K562 (cell line): ENCODE data around the gene MYMK. TPM values are rescaled to one million over a fixed set of nuclear protein-coding genes. Genes with fewer than 3 reads are reported as not detected.

Experiments
- ATAC-seq: fragments of 200-7000 bp; cut with Tn5 transposase; 3 replicates; pipeline ENCODE4 v1.9.1; 2020; ENCODE audit warnings: moderate library complexity
- BruUV-seq: library from RNA; stranded (reverse); fragments of 400-500 nt; replicated peaks from 2 replicates; lab custom pipeline; 2021; lab: Mats Ljungman, UMichigan
- CTCF ChIA-PET: fragments of 300-600 bp; formaldehyde crosslinking; extraction: SDS; loops from one replicate; lab custom pipeline; 2021; ENCODE audit warnings: low intra/inter-chr PET ratio; lab: Yijun Ruan, JAX
- POLR2A ChIA-PET: fragments of 300-600, 350-650 bp; sonication (Branson Sonifier 250); formaldehyde crosslinking; extraction: SDS; loops from one replicate; lab custom pipeline; 2021; ENCODE audit warnings: antibody characterized with exemption, inconsistent platforms; lab: Yijun Ruan, JAX
- DNase-seq, 4 experiments: peaks; one replicate each; pipeline versions ENCODE4 v3.0.0 to v3.0.0-alpha.2; 2011 to 2018; ENCODE audit warnings: low spot score in 3 of 4, mixed read lengths in 3 of 4; ENCODE audit errors: extremely low read depth in 1 of 4
- FAIRE-seq: peaks from 2 replicates; lab custom pipeline; 2011; peaks lifted over from hg19 to GRCh38; lab: Jason Lieb, UNC
- H2AFZ ChIP-seq: 2 replicates; pipeline ENCODE4 v1.6.0; 2011; ENCODE audit warnings: low read depth, low read length, control low read depth, inconsistent platforms
- H3K27ac ChIP-seq: fragments of 200-600 bp; 3 replicates; pipeline ENCODE4 v1.8.0; 2011; ENCODE audit warnings: low read depth, mild to moderate bottlenecking, control low read depth, inconsistent platforms, low read length, moderate library complexity, mixed read lengths; ENCODE audit errors: extremely low read depth
- H3K27me3 ChIP-seq, 2 experiments: fragments of 300-600 bp in 1 of 2; 2 replicates in 1 of 2; 3 replicates in 1 of 2; pipeline versions ENCODE4 v1.6.0 to v1.8.0; 2011; ENCODE audit warnings: inconsistent platforms in 2 of 2, low read length in 2 of 2, mild to moderate bottlenecking in 1 of 2, mixed read lengths in 1 of 2, moderate library complexity in 1 of 2; ENCODE audit not compliant: control insufficient read depth in 2 of 2, insufficient read depth in 2 of 2
- H3K36me3 ChIP-seq: fragments of 300-600 bp; 3 replicates; pipeline ENCODE4 v1.8.0; 2011; ENCODE audit warnings: mild to moderate bottlenecking, low read length, inconsistent platforms; ENCODE audit not compliant: control insufficient read depth, insufficient read depth
- H3K4me1 ChIP-seq, 2 experiments: fragments of 200-600 bp in 1 of 2; replicated peaks in 1 of 2; 2 replicates in 1 of 2; 3 replicates in 1 of 2; pipeline versions ENCODE4 v1.5.1 to v1.8.0; 2011; ENCODE audit warnings: inconsistent platforms in 2 of 2, low read length in 2 of 2, mild to moderate bottlenecking in 1 of 2, mixed read lengths in 1 of 2, moderate library complexity in 1 of 2; ENCODE audit not compliant: control insufficient read depth in 2 of 2, insufficient read depth in 2 of 2
- H3K4me2 ChIP-seq: 2 replicates; pipeline ENCODE4 v1.6.1; 2011; ENCODE audit warnings: low read length, control low read depth, inconsistent platforms, mixed read lengths; ENCODE audit not compliant: insufficient read depth
- H3K4me3 ChIP-seq: fragments of 200-600 bp; sonication (generic), shearing (Covaris generic); 2 replicates; pipeline ENCODE4 v1.5.1; 2016; ENCODE audit warnings: control low read depth, inconsistent platforms
- H3K79me2 ChIP-seq: fragments of 200-600 bp; 3 replicates; pipeline ENCODE4 v1.8.0; 2011; ENCODE audit warnings: low read length, inconsistent platforms; ENCODE audit not compliant: control insufficient read depth, insufficient read depth
- H3K9ac ChIP-seq, 2 experiments: 2 replicates each; pipeline versions ENCODE4 v1.6.0 to v1.6.1; 2011; ENCODE audit warnings: low read depth in 2 of 2, low read length in 2 of 2, control low read depth in 1 of 2, inconsistent platforms in 1 of 2, mild to moderate bottlenecking in 1 of 2, mixed read lengths in 1 of 2; ENCODE audit not compliant: insufficient read depth in 1 of 2
- H3K9me1 ChIP-seq: one replicate; pipeline ENCODE4 v1.6.0; 2011; ENCODE audit warnings: inconsistent platforms, mild to moderate bottlenecking, low read length, moderate library complexity; ENCODE audit not compliant: control insufficient read depth, insufficient read depth
- H3K9me3 ChIP-seq: replicated peaks from 2 replicates; pipeline ENCODE4 v1.5.1; 2011; ENCODE audit warnings: low read depth, low read length, inconsistent platforms; ENCODE audit not compliant: control insufficient read depth, insufficient read depth
- H4K20me1 ChIP-seq: replicated peaks from 2 replicates; pipeline ENCODE4 v1.6.1; 2011; ENCODE audit warnings: low read length, inconsistent platforms, mixed read lengths; ENCODE audit not compliant: control insufficient read depth, insufficient read depth
- ARNT ChIP-seq, 2 experiments: fragments of 450-650 bp; IDR thresholded peaks; 2 replicates each; pipeline ENCODE4 v1.6.1; 2016; ENCODE audit warnings: mild to moderate bottlenecking in 1 of 2
- BDP1 ChIP-seq: IDR thresholded peaks from 3 replicates; pipeline ENCODE4 v1.6.1; 2011; ENCODE audit not compliant: insufficient read length, insufficient read depth
- DMBX1 ChIP-seq: fragments of 250-450 bp; sonication (Bioruptor Pico); IDR thresholded peaks from 2 replicates; pipeline ENCODE4 v1.8.0; 2022; ENCODE audit warnings: inconsistent platforms, mild to moderate bottlenecking, moderate library complexity, borderline replicate concordance
- GABPA ChIP-seq: fragments of 200-800 bp; sonication (Bioruptor generic); conservative IDR thresholded peaks from 2 replicates; pipeline ENCODE4 v1.6.1; 2016; ENCODE audit warnings: low read depth, missing genetic modification characterization, missing compliant biosample characterization
- GABPB1 ChIP-seq: sonication (generic); formaldehyde crosslinking; IDR thresholded peaks from 2 replicates; pipeline ENCODE4 v1.8.0; 2022; ENCODE audit warnings: mild to moderate bottlenecking, missing genetic modification reagents
- ILK ChIP-seq: fragments of 450-650 bp; IDR thresholded peaks from 2 replicates; pipeline ENCODE4 v1.6.1; 2016; ENCODE audit warnings: missing genetic modification characterization, low read depth, mild to moderate bottlenecking, missing compliant biosample characterization, moderate library complexity, borderline replicate concordance
- LEF1 ChIP-seq: fragments of 450-650 bp; IDR thresholded peaks from 2 replicates; pipeline ENCODE4 v1.6.1; 2016; ENCODE audit warnings: mild to moderate bottlenecking
- MCM5 ChIP-seq: fragments of 450-650 bp; IDR thresholded peaks from 2 replicates; pipeline ENCODE4 v1.6.1; 2016; ENCODE audit warnings: low read depth
- NFE2 ChIP-seq: IDR thresholded peaks from 2 replicates; pipeline ENCODE4 v1.6.1; 2014; ENCODE audit warnings: antibody characterized with exemption, low read depth
- NR4A1 ChIP-seq, 2 experiments: fragments of 250-450 bp in 1 of 2; fragments of 450-650 bp in 1 of 2; sonication (Bioruptor Pico) in 1 of 2; IDR thresholded peaks; 2 replicates each; pipeline versions ENCODE4 v1.4.0 to v1.6.1; 2016 to 2020; ENCODE audit warnings: mild to moderate bottlenecking in 2 of 2, missing compliant biosample characterization in 1 of 2, missing genetic modification characterization in 1 of 2, moderate library complexity in 1 of 2
- NRF1 ChIP-seq, 2 experiments: fragments of 450-650 bp; IDR thresholded peaks in 1 of 2; conservative IDR thresholded peaks in 1 of 2; 2 replicates each; pipeline ENCODE4 v1.6.1; 2014; ENCODE audit warnings: mild to moderate bottlenecking in 2 of 2
- NUFIP1 ChIP-seq: fragments of 450-650 bp; IDR thresholded peaks from 2 replicates; pipeline ENCODE4 v1.6.1; 2018; ENCODE audit not compliant: partially characterized antibody
- POLR3A ChIP-seq: IDR thresholded peaks from 2 replicates; pipeline ENCODE4 v1.6.1; 2011; ENCODE audit warnings: borderline replicate concordance, mild to moderate bottlenecking, moderate library complexity; ENCODE audit not compliant: insufficient read length, insufficient read depth; ENCODE audit errors: extremely low read depth
- RBM17 ChIP-seq: fragments of 200-400 bp; formaldehyde crosslinking; IDR thresholded peaks from 2 replicates; pipeline ENCODE4 v1.6.1; 2017; ENCODE audit warnings: low read depth, mild to moderate bottlenecking, low read length, borderline replicate concordance
- RNF2 ChIP-seq: sonication (generic); IDR thresholded peaks from 2 replicates; pipeline ENCODE4 v1.6.1; 2016
- SPI1 ChIP-seq: IDR thresholded peaks from 2 replicates; pipeline ENCODE4 v1.6.1; 2011; ENCODE audit warnings: low read depth, low read length, control low read depth, borderline replicate concordance
- ZNF175 ChIP-seq: fragments of 200-800 bp; sonication (Bioruptor generic); IDR thresholded peaks from 2 replicates; pipeline ENCODE4 v1.6.1; 2016; ENCODE audit warnings: low read depth, mild to moderate bottlenecking, missing genetic modification characterization, missing compliant biosample characterization
- ZNF184 ChIP-seq: sonication (generic); formaldehyde crosslinking; IDR thresholded peaks from 2 replicates; pipeline ENCODE4 v1.5.0; 2020; ENCODE audit warnings: missing genetic modification reagents
- ZNF780A ChIP-seq: fragments of 250-450 bp; sonication (Bioruptor Pico); IDR thresholded peaks from 2 replicates; pipeline ENCODE4 v1.5.0; 2021; ENCODE audit warnings: mild to moderate bottlenecking
- WGBS: fragments of 100-300 bp; shearing (Covaris generic); methylation state at CpG from one replicate; pipeline ENCODE4 v1.1.6; 2016; ENCODE audit warnings: low coverage, mixed read lengths; ENCODE audit not compliant: insufficient coverage; ENCODE audit errors: missing lambda C conversion rate; 5-methylcytosine and 5-hydroxymethylcytosine counted together
- in situ Hi-C: fragments of 300-500 bp; cut with MboI; formaldehyde crosslinking; loops from 4 replicates; pipeline ENCODE4 v1.15.0; 2018; ENCODE audit warnings: inconsistent platforms, mixed read lengths
- intact Hi-C: fragments of 100-400 bp; cut with micrococcal nuclease; formaldehyde crosslinking; loops from 2 replicates; pipeline ENCODE4 v1.14.2; 2022
- polyA plus RNA-seq, 8 experiments: library from polyadenylated mRNA; depleted of rRNA in 4 of 8; stranded (reverse) in 5 of 8; unstranded in 3 of 8; fragments of >200 nt; fragmentation: Nextera tagmentation in 2 of 8; fragmentation: Illumina TruSeq in 1 of 8; extraction: Ambion mirVana in 2 of 8; extraction: Trizol in 1 of 8; gene quantifications; 2 replicates each; pipeline versions ENCODE4 v1.2.1 to v1.2.3, GENCODE V29; 2011 to 2014; ENCODE audit warnings: inconsistent platforms in 1 of 8, missing spikeins in 1 of 8
- total RNA-seq, 7 experiments: library from RNA; depleted of rRNA in 6 of 7; stranded (reverse); fragments of >200 nt in 6 of 7; fragmentation: Illumina TruSeq in 2 of 7; extraction: Trizol in 2 of 7; gene quantifications; 2 replicates each; pipeline versions ENCODE4 v1.2.1 to v1.2.3, GENCODE V29; 2011 to 2021; ENCODE audit warnings: low replicate concordance in 1 of 7
- TF ChIP-seq, protein P1 (sequence below): sonication (generic); formaldehyde crosslinking; IDR thresholded peaks from 2 replicates; pipeline ENCODE4 v1.8.1; 2023; ENCODE audit warnings: mild to moderate bottlenecking, missing genetic modification reagents, moderate library complexity
- TF ChIP-seq, protein P2 (sequence below): fragments of 250-450 bp; sonication (Bioruptor Pico); IDR thresholded peaks from 2 replicates; pipeline ENCODE4 v1.8.0; 2022; ENCODE audit warnings: inconsistent platforms, mild to moderate bottlenecking, moderate library complexity, borderline replicate concordance

The MYMK gene
- total and polyA plus RNA-seq, 9 of the 15 experiments (the other 6 are each of a cell fraction or from before 2014, with no cell fraction given): not detected

DNA sequence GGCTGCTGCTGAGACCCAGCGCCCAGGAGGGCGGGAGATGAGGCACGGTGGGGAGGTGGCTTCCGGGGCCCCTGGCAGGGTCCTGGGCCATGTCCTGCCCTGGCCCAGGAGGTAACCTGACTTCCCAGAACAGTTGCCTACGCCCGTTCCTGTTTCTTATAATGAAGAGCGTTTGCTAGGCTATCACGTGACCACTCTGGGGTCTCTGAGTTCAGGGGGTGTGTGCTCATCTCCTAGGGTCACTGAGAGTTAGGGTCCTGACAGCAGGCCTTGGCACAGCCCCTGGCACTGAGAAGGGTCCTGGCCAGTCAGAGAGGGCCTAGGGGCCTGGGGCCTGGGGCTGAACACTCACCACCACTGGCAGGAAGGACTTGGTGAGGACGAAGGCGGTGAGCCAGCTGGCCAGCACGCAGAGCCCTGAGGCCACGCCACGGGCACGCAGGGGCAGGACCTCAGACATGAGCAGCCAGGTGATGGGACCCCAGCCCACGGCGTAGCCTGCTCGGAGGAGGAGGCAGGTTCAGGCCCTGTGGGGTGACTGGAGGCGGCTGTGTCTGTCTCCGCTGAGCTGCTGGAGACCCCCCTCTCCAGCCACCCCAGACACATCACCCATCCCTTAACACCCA, 51.9 kb downstream of the MYMK start (continued):
- TF ChIP-seq, protein P1, sequence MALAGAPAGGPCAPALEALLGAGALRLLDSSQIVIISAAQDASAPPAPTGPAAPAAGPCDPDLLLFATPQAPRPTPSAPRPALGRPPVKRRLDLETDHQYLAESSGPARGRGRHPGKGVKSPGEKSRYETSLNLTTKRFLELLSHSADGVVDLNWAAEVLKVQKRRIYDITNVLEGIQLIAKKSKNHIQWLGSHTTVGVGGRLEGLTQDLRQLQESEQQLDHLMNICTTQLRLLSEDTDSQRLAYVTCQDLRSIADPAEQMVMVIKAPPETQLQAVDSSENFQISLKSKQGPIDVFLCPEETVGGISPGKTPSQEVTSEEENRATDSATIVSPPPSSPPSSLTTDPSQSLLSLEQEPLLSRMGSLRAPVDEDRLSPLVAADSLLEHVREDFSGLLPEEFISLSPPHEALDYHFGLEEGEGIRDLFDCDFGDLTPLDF (CRISPR knock-in tag): no peak
- no peak for TF ChIP-seq ARNT (IDR thresholded peaks at IDR 0.05)
- TF ChIP-seq MCM5: no peak

DNA sequence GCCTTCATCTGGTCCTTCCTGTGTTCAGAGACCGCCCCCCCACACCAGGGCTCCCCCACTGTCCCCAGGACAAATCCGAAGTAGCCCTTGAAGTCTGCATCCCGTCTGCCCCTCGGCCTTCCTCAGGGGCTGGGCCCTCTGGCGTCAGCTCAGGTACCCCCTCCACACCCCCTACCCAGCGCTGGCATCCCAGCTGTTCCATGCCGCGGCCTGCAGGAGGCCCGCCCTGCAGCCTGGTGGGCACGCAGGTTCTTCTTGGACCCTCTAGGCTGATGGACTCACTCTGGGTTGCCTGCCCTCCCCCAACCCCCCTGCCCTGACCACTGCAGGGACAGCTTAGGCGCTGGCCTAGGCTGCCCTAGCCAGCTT, 52.5 kb downstream of the MYMK start:
- ATAC-seq: no peak
- Histone ChIP-seq H3K4me2 (no peak overlapping the region), H3K27me3 (peaks cover 7 to 66% of the 10 kb centered on the region in 2 experiments; a peak in 3 of 5 replicates), H4K20me1 (peaks cover 10% of the 10 kb centered on the region; the same call in 1 of the 2 replicates), H2AFZ (no peak overlapping the region), H3K36me3 (no peaks in the 10 kb centered on the region), H3K27ac (no peak overlapping the region), H3K9me1 (no peaks in the 10 kb centered on the region)
- intact Hi-C loops (no loop called here), in situ Hi-C loops (no loop called here)
- no peak for DNase-seq
- FAIRE-seq: no peak
- POLR2A ChIA-PET: interaction anchor here (0.6 to 0.7 kb wide), 2 partner anchors 106 to 570 kb away, joined by 4 to 6 read pairs; no protein-coding TSS in a partner anchor
- WGBS: 29% methylated on average over 6 of the region's 11 CpGs
- BruUV-seq: no TSS peak
- TF ChIP-seq NR4A1 (CRISPR knock-in tag; IDR thresholded peaks at IDR 0.05) (no peak), NR4A1 (tag; IDR thresholded peaks at IDR 0.05) (no peak), ZNF780A (no peak), SPI1 (no peak), LEF1 (no peak), GABPA (tag) (no peak), BDP1 (no peak), NUFIP1 (no peak), GABPB1 (CRISPR knock-in tag) (no peak), NFE2 (no peak), RBM17 (no peak), ILK (tag) (no peak), POLR3A (no peak), DMBX1 (CRISPR knock-in tag) (no peak), NRF1 (conservative IDR thresholded peaks at IDR 0.05 in 1 of 2, IDR thresholded peaks at IDR 0.05 in 1 of 2) (no peak), ZNF184 (no peak), ZNF175 (CRISPR knock-in tag) (no peak), RNF2 (no peak)
- TF ChIP-seq, protein P2, sequence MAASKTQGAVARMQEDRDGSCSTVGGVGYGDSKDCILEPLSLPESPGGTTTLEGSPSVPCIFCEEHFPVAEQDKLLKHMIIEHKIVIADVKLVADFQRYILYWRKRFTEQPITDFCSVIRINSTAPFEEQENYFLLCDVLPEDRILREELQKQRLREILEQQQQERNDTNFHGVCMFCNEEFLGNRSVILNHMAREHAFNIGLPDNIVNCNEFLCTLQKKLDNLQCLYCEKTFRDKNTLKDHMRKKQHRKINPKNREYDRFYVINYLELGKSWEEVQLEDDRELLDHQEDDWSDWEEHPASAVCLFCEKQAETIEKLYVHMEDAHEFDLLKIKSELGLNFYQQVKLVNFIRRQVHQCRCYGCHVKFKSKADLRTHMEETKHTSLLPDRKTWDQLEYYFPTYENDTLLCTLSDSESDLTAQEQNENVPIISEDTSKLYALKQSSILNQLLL: no peak
- TF ChIP-seq, all 486 proteins: peak for 0
- Histone ChIP-seq H3K9me3 (no peaks in the 10 kb centered on the region), H3K79me2 (no peaks in the 10 kb centered on the region), H3K4me1 (peaks cover 0 to 52% of the 10 kb centered on the region in 2 experiments; a peak in 2 of 5 replicates), H3K4me3 (no peak overlapping the region), H3K9ac (no peak overlapping the region; a peak in 1 of 4 replicates)
- CTCF ChIA-PET: no interaction called here
